ENCODE data around the gene TBC1D22A. TPM values are rescaled to one million over a fixed set of nuclear protein-coding genes. Genes with fewer than 3 reads are reported as not detected.

Gene TBC1D22A
- total RNA-seq, 4 donors from 2014 or later: 10.8 to 32.2 (median 22.3) TPM

GRCh38 chr22:47219789-47220188 is 457.3 kb downstream of the TBC1D22A start:
- TF ChIP-seq, protein P1, sequence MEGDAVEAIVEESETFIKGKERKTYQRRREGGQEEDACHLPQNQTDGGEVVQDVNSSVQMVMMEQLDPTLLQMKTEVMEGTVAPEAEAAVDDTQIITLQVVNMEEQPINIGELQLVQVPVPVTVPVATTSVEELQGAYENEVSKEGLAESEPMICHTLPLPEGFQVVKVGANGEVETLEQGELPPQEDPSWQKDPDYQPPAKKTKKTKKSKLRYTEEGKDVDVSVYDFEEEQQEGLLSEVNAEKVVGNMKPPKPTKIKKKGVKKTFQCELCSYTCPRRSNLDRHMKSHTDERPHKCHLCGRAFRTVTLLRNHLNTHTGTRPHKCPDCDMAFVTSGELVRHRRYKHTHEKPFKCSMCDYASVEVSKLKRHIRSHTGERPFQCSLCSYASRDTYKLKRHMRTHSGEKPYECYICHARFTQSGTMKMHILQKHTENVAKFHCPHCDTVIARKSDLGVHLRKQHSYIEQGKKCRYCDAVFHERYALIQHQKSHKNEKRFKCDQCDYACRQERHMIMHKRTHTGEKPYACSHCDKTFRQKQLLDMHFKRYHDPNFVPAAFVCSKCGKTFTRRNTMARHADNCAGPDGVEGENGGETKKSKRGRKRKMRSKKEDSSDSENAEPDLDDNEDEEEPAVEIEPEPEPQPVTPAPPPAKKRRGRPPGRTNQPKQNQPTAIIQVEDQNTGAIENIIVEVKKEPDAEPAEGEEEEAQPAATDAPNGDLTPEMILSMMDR (IDR thresholded peaks at IDR 0.05; ENCODE audit: low read depth): no peak

- TF ChIP-seq, protein P1 (IDR thresholded peaks at IDR 0.05; ENCODE audit: low read depth): no peak
These were observed 458.3 kb downstream of the TBC1D22A start for GRCh38 chr22:47220752-47221151.

GRCh38 chr22:47221840-47222615 is 459.6 kb downstream of the TBC1D22A start:
- TF ChIP-seq, protein P1 (IDR thresholded peaks at IDR 0.05; ENCODE audit: low read depth): no peak

Other genes with a start within 250 kb of the TBC1D22A start
- gene CELSR1, start 225.0 kb upstream of the TBC1D22A start, total RNA-seq: 1 to 10 TPM in 3 of 4 donors, under 1 TPM in 1; 0.16 to 5.6 (median 1.5) TPM
- 10 to 100 TPM in 3 of 4 donors, 1 to 10 TPM in 1; 9.9 to 39.4 (median 23.0) TPM for gene GRAMD4, start 142.3 kb upstream of the TBC1D22A start, total RNA-seq
- gene CERK, start 24.4 kb upstream of the TBC1D22A start, total RNA-seq: 10 to 100 TPM; 17.8 to 69.1 (median 36.1) TPM